ENCODE data around the gene TEKT2. TPM values are rescaled to one million over a fixed set of nuclear protein-coding genes. Genes with fewer than 3 reads are reported as not detected.

TEKT2 gene
- total and polyA plus RNA-seq, 8 donors = 1.3 to 17.6 (median 1.7) TPM

DNA sequence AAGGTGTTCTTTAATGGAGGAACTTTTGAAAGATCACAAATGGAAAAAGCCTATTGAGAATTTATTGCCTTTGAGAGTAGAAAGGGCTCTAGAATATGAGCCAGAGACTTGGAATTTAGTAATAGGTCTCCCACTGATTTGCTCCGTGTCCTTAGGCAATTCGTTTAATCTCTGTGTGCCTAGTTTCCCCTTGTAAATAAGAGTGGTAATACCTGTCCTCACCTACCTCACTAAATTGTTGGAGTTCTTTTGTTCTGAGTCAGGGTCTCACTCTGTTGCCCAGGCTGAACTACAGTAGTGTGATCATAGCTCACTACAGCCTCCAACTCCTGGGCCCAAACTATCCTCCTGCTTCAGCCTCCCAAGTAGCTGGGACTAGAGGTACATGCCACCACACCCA, 15.0 kb upstream of the TEKT2 start:
- FAIRE-seq (no peak), DNase-seq (no peak), ATAC-seq (no peak)
- H3K27me3 ChIP-seq = no peaks in the 10 kb centered on the region
- H3K4me1 ChIP-seq = no peaks in the 10 kb centered on the region
- no peaks in the 10 kb centered on the region for H3K9me3 ChIP-seq
- no peak overlapping the region for H3K27ac ChIP-seq
- TF ChIP-seq, protein P1, sequence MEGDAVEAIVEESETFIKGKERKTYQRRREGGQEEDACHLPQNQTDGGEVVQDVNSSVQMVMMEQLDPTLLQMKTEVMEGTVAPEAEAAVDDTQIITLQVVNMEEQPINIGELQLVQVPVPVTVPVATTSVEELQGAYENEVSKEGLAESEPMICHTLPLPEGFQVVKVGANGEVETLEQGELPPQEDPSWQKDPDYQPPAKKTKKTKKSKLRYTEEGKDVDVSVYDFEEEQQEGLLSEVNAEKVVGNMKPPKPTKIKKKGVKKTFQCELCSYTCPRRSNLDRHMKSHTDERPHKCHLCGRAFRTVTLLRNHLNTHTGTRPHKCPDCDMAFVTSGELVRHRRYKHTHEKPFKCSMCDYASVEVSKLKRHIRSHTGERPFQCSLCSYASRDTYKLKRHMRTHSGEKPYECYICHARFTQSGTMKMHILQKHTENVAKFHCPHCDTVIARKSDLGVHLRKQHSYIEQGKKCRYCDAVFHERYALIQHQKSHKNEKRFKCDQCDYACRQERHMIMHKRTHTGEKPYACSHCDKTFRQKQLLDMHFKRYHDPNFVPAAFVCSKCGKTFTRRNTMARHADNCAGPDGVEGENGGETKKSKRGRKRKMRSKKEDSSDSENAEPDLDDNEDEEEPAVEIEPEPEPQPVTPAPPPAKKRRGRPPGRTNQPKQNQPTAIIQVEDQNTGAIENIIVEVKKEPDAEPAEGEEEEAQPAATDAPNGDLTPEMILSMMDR (IDR thresholded peaks at IDR 0.05) = no peak
- intact Hi-C loops (cut with DNase I) = no loop called here
- no peaks in the 10 kb centered on the region for H3K36me3 ChIP-seq
- WGBS, 2 donors = 88 to 93% methylated on average over 2 of the region's 2 CpGs
- no peak overlapping the region for H3K4me3 ChIP-seq

DNA sequence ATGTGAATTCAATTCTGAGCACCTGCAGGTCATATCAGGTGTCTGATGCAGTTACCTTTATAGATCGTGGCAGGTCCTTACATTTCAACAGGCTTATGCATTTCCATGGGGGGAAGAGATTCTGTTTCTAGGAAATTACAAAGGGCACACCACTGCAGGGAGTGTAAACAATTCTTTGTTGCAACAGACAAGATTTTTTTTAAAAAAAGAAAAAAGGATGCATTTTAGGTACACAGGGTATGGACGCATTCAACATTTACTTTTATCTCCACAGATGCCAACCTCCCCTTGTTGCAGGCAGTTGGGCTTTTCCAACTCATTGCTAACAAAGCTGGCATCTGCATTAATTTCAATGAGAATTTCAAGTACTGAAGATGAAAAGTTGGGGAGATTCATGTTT, 13.5 kb upstream of the TEKT2 start:
- intact Hi-C loops (cut with DNase I) = no loop called here
- H3K36me3 ChIP-seq = no peaks in the 10 kb centered on the region
- ATAC-seq (no peak), FAIRE-seq (no peak), DNase-seq (no peak)
- TF ChIP-seq, protein P1 (IDR thresholded peaks at IDR 0.05) = no peak
- H3K27ac ChIP-seq = no peak overlapping the region
- no peaks in the 10 kb centered on the region for H3K9me3 ChIP-seq
- WGBS, 2 donors = 73 to 76% methylated on average over 2 of the region's 2 CpGs
- H3K27me3 ChIP-seq = no peaks in the 10 kb centered on the region
- no peak overlapping the region for H3K4me3 ChIP-seq
- H3K4me1 ChIP-seq = no peaks in the 10 kb centered on the region

DNA sequence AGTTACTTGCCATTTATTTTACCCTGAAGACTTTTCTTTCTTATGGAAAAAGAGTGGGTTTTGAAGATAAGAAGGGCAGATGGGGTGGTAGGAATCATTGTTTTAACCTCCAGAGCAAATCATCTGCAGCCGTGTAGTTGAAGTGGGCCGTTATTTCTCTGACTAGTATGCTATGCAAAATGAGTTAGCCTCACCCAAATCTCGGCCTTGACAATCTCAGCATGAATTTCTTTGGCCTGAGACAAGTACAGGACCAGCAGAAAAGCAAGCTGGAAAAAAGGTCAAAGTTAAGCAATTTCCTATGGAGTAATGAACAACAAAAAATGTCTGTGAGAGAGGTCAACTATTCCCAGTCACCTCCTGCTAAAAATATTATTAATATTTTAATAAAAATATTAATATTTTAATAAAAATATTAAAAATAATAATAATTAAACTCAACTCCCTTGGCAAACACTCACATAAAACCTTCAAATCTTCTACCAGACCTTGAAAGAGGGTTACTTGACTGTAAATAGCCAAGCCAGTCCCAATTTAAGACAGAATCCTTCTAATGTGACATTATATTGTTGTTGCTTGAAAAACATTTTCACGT, 6.8 kb upstream of the TEKT2 start:
- TF ChIP-seq, protein P1 (IDR thresholded peaks at IDR 0.05) = no peak
- Histone ChIP-seq H3K4me3 (no peak overlapping the region), H3K4me1 (no peaks in the 10 kb centered on the region), H3K27ac (no peak overlapping the region), H3K27me3 (no peaks in the 10 kb centered on the region), H3K36me3 (no peaks in the 10 kb centered on the region), H3K9me3 (no peaks in the 10 kb centered on the region)
- ATAC-seq (no peak), FAIRE-seq (no peak), DNase-seq (no peak)
- intact Hi-C loops (cut with DNase I) = no loop called here
- 52 to 60% methylated on average over 4 of the region's 4 CpGs for WGBS, 2 donors

DNA sequence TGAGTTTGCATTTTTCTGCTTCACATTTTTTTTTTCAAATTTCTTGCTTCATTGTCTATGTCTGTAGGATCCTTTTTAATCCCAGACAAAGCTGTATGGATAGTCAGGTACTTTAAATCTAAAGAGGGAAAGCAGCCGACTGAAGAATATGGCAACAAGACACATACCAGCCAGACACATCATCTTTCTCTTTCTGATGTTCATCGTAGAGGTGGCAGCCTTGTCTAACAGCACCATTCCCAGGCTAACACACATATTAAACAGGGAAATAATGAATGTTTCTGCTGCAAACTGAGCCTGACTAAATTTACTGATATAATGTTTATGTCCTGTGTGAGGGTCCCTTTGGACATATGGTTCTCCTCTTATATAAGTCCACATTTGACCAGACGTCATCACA, 3.7 kb upstream of the TEKT2 start:
- Histone ChIP-seq H3K4me3 (no peak overlapping the region), H3K27me3 (no peaks in the 10 kb centered on the region), H3K36me3 (no peaks in the 10 kb centered on the region), H3K27ac (no peak overlapping the region), H3K9me3 (no peaks in the 10 kb centered on the region), H3K4me1 (no peaks in the 10 kb centered on the region)
- intact Hi-C loops (cut with DNase I) = no loop called here
- DNase-seq (no peak), FAIRE-seq (no peak), ATAC-seq (no peak)
- TF ChIP-seq, protein P1 (IDR thresholded peaks at IDR 0.05) = no peak
- 64 to 66% methylated on average over 3 of the region's 3 CpGs for WGBS, 2 donors

DNA sequence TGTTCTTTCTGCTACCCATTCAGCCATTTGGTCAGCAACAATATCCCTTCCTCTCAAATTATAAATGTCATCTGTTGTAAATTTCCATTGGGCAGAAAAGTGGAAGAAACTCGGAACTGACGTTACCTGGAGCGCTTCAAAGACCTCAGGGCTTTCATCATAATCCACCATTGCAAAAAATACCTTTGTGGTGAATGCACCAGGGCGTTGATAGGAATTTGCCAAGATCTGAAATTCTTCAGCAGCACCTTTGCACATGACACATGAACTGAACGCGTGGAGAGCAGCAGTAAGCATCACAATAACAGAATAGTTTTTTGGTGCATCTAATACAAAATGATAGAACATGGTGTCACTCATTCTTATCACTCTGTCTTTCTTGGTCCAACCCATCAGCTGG, 3.1 kb upstream of the TEKT2 start:
- Histone ChIP-seq H3K27ac (no peak overlapping the region), H3K36me3 (no peaks in the 10 kb centered on the region), H3K4me3 (no peak overlapping the region), H3K4me1 (no peaks in the 10 kb centered on the region), H3K9me3 (no peaks in the 10 kb centered on the region), H3K27me3 (no peaks in the 10 kb centered on the region)
- ATAC-seq (no peak), DNase-seq (no peak), FAIRE-seq (no peak)
- 77 to 85% methylated on average over 6 of the region's 6 CpGs for WGBS, 2 donors
- intact Hi-C loops (cut with DNase I) = no loop called here
- TF ChIP-seq, protein P1 (IDR thresholded peaks at IDR 0.05) = no peak
